NCI-H1105 treated with DMSO at 0.1 percent for 48 hours (cell line): ENCODE measurements around the gene ILK.
A peak's percentile ranks its signal among the peaks of the same experiment; 100 is the strongest.

ENCODE experiments used
- DNase-seq: peaks from one replicate; lab custom pipeline; 2025; lab: John Stamatoyannopoulos, UW

ILK gene

DNA sequence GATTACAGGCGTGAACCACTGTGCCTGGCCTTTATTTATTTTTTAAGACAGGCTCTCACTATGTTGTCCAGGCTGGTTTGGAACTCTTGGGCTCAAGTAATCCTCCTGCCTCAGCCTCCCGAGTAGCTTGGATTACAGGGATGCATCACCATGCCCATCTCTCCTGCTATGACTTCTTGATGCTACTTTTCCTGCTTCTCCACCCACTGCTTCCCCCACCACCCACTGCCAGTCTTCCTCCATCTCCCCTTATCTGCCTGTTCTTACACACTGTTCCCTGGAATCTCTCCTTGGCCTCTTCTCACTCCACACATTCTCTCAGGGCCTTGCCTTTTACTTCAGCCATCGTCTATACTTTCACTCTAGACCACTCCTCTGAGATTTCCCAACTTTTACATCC lies 32.9 kb downstream of the ILK start:
- DNase-seq = no peak

DNA sequence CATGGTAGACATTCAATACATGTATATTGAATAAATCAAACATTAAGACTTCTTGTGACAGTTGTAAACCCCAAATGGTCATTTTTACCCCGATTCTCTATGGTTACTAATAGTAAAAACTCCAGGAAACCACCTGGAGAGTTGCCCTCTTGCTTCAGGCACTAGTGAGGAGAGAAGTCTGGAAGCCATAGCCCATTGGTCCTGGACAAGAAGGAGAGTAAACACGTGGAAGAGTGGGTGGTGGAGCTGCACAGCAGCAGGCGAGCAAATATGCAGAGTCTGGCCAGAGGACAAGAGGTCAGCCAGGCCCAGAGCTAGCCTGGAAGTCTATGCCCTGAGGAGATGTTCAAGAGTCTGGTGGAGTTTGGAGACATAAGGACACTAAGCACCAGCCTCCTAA lies 34.3 kb downstream of the ILK start:
- DNase-seq = no peak

DNA sequence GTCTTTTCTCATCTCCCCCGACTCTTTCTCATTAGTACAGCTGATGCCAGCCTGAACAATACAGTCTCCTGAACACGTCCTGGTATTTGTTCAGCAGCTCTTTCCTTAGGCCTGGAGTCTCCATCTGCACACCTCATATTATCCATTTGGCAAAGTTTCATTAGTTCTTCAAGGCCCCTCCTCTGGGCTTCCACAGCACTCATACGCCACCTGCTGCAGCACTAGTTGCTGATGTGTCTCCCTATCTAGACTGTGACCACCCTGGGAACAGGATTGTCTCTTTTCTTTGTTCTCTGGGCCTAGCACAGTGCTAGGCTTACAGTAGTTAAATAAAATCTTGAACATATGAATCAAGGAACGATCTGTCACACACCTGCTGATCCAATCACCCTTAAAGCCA lies 34.9 kb downstream of the ILK start:
- no peak for DNase-seq

- DNase-seq = no peak
These were observed 36.7 kb downstream of the ILK start for GRCh38 chr11:6640036-6640984.

- DNase-seq = no peak
These were observed 37.6 kb downstream of the ILK start for GRCh38 chr11:6640985-6641701.

DNA sequence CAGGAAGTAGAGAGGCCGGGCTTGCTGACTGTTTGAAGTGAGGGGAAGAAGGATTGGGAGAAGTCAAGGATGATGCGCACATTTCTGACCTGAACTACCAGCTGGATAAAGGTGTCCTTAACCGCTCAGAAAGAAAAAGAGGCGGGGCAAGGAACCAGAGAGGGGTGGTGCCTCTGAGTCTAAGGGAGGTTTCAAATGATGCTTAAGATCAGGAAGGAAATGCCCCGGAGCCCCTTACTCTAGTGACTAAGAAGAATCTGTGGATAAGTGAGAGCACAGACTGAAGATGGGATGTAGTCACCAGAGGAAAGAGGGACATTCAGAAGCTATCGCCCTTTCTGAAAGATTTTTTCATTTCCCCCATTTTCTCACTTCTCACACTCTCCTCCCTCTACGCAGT lies 39.4 kb downstream of the ILK start:
- no peak for DNase-seq

DNA sequence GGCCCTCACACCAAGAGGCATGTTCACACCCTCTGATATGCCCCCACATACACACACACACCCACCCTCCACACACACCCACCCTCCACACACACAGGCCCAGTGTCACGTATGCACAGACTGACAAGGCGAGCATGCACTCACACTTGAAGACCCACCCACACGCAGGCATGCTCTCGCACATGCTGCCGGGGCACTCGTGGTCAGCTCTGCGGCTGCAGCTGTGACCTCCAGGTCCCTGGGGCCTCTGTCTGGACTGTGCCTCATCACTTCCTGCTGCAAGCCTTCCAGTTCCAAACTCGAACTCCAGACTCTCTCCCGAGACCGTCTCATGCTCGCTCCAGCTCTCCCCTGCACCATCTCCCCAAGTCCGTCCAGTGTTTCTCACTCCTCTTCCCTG lies 42.5 kb downstream of the ILK start:
- no peak for DNase-seq

DNA sequence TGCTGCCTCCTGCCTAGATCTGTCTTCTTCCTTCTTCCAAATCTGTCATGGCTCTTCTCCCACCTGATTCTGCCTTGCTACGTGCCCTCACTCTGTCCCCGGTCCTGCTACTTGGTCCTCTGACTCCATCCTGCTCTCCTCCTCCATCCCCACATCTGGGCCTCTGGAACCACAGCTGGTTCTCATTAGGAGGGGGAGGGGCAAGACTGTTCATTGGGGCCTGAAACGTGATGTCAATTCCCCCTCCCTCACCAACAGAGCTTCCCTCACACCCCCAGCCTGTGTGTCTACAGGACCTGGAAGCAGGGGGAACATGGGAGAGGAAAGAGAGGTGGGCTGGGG lies 43.0 kb downstream of the ILK start:
- DNase-seq = no peak

DNA sequence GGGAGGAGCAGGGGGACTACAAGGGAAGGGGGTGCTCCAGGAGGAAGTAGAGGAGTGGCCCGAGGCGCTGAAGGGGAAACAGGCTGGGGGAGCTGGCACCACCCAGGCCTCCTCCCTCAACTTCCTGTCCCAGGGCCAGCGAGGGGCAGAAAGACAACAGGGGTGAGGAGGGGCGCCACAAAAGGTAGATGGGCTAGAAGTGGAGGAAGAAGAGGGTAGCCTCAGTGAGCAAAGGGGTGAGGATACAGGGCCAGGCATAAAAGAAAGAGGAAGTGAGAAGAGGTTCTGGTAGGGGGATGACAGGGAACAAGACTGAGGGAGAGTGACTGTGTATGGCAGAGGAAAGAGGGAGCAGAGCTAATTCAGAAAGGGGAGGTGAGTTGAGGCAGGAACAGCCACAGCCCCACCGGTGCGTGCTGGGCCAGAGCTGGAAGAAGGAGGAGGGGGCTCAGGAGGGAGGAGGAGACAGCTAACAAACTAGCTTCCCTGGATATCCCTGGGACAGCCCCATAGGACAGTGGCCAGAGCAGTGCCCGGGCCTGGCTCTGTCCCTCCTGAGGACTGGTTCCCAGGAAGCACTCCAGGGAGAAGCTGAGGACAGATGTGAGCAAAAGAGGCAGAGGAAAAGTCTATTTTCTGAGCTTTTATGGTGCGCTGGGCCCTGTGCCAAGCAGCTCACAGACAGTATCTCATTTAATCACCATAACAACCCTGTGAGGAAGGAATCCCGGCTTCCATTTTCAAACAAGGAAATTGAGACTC lies 43.5 kb downstream of the ILK start:
- no peak for DNase-seq

- no peak for DNase-seq
These were observed 44.3 kb downstream of the ILK start for GRCh38 chr11:6647836-6648235.

DNA sequence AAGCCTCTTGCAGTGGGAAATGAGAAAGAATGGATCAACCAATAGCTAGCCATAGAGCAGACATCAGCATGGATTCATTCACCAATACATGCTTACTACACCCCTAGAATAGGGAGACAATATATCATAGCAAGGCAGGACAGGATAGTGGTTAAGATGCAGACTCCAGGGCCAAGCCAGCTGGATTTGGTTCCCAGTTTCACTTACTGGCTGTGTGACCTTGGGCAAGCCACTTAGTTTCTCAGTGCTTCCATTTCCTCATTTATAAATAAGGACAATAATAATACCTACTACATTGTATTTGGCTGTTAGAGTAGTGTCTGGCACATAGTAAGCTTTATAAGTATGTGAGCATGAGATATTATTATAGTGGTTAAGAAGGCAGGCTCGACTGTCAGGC lies 44.9 kb downstream of the ILK start:
- no peak for DNase-seq

DNA sequence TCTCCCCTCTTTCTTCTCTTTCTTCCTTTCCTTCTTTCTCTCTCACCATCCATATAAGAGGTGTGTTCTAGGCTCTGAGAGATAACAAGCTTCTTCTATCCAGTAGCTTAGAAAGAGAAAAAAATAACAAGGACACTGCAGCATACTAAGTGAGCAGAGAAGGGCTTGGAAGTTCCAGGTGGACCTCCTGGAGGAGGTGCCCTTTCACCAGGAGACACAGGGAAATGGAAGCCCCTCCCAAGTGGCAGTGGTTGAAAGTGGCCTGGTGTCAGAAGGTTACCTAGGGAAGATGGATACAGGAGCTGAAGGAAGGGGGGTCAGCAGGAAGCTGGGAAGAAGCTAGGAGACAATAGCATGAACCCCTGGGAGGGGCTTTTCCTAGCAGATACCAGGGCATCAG lies 46.5 kb downstream of the ILK start:
- DNase-seq = no peak

GRCh38 chr11:6650980-6651379 lies 47.4 kb downstream of the ILK start:
- DNase-seq = no peak

DNA sequence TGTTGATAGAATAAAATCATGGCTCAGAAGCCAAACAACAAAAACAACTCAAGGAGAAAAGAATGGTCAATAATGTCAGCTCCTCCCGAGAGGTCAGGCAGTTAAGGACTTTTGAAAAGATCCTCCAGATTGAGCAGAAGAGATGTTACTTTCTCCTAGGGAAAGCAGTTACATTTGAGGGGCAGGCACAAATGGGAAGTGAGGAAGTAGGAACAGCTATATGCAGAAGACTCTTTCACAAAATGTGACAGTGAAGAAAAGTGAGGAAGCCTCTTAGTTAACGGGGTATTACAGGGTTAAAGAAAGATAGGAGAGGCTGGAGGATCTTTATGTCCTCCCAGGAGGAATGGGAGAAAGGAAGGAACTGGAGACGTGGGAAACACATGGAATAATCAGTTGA lies 48.6 kb downstream of the ILK start:
- DNase-seq = no peak

DNA sequence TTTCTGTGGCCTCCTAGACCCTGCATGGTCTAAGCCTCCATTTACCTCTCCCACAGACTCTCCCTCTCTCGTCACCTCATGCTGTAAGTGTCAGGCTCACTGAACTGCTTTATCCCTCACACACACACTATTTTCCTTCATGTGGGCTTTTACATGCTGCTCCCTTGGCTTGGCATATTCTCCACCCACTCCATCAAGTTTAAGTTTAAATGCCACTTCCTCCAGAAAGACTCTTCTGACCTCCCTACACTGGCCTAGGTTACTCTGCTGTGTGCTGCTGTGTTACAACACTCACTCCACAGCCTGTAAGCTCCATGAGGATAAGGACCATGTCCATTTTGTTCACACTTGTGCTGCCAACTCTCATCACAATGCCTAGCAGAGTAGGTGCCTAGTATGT lies 49.5 kb downstream of the ILK start:
- DNase-seq = no peak

- DNase-seq = no peak
These were observed 50.1 kb downstream of the ILK start for GRCh38 chr11:6653656-6654055.

DNA sequence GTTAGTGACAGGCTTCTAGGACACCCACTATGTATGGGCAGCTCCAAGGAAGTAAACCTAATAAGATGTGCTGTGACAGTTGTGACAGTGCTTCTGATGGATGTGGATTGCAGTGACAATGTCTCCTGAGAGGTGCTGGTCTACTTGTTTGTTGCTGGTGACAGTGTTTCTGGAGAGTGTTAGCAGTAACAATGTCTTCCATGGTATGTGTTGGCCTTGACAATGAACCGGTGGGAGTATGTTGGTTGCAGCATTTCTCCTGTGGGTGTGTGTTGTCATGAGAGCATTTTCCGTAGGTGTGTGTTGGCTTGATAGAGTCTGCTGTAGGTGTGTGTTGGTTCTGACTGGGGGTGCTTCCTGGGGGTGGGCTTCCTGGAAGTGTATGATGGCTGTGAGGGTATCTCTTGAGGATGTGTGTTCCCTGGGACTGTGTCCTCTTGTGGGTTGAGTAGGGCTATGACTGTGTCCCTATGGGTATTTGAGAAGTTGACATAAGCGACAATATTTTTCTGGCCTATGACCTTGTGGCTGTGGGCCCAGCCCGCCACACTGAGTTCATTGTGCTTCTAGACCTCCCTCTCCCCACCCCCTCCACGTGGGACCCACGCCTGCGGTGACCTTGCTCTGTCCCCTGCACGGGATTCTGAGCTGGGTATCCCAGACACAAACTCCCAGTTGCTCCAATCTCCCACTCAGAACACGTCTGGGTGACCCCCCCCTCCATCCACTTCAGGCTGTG lies 50.9 kb downstream of the ILK start:
- no peak for DNase-seq

DNA sequence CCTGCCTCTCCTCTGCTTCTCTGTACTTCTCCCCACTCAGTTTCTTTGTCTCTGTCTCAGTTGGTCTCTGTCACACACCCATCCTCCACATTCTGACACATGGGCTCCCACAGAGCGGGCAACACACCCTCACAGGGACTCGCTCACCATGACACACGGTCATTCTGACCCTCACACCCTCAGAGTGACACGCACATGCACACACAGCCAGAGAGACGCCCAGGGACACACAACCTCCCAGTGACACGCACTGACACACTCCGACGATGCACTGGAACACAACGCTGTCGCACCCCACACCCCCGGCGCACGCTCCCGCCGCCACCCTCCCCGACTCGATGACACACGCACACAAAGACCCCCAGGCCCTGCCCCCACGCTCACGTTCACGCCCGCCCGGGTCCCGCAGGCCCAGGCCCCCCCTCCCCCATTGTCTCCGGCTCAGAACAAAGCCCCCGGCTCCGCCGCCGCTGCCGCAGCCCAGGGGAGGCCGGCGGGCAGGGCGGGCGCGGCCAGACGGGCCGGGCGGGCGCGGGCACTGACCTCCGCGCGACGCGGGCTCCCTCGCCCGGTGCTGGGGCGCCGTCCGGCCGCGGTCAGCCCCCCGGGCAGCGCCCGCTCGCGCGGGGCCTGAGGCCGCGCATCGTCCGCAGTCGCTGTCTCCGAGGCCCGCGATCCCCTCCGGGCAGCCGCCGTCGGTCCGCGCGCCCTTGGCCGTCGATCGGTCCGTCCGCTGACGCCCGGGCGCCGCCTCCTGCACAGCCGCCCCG lies 51.6 kb downstream of the ILK start:
- no peak for DNase-seq

- peak; percentile 33 for DNase-seq
These were observed 52.4 kb downstream of the ILK start, which contains the start of gene DCHS1 for GRCh38 chr11:6655790-6656583. Gene DCHS1 (minus strand): TSS chr11:6655809. CDS start chr11:6641613, 14,196 bp downstream.

DNA sequence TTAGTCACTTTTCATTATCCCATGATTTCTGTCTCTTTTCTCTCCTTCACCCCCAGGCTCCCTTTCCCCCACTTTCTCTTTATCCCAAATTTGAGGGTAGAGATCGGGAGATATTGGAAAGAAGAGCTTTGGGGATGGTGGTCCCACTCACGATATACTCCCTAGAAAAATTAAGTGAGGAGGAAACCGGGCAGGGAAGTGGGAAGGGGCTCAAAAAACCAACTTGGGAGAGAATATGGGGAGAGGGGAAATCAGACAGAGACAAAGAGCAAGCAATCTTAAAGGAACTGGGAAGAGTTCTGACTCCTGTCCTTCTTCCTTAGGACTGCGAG lies 53.0 kb downstream of the ILK start:
- DNase-seq = no peak

- no peak for DNase-seq
These were observed 53.4 kb downstream of the ILK start for GRCh38 chr11:6656936-6657335.
